HTERT RPE-1 (cell line): Measurements from ENCODE around the gene PPP1R7.
"Not testable (repeated sequence)": the region's sequence is repeated elsewhere in the genome, so short reads cannot be mapped to it uniquely, and the experiment has no call there.

Experiments used
- in situ Hi-C: fragments of 300-500 bp; cut with MboI; formaldehyde crosslinking; loops from 4 replicates; pipeline ENCODE4 v1.14.3; 2020; ENCODE audit warnings: low sequenced_read_pairs

Gene PPP1R7

DNA sequence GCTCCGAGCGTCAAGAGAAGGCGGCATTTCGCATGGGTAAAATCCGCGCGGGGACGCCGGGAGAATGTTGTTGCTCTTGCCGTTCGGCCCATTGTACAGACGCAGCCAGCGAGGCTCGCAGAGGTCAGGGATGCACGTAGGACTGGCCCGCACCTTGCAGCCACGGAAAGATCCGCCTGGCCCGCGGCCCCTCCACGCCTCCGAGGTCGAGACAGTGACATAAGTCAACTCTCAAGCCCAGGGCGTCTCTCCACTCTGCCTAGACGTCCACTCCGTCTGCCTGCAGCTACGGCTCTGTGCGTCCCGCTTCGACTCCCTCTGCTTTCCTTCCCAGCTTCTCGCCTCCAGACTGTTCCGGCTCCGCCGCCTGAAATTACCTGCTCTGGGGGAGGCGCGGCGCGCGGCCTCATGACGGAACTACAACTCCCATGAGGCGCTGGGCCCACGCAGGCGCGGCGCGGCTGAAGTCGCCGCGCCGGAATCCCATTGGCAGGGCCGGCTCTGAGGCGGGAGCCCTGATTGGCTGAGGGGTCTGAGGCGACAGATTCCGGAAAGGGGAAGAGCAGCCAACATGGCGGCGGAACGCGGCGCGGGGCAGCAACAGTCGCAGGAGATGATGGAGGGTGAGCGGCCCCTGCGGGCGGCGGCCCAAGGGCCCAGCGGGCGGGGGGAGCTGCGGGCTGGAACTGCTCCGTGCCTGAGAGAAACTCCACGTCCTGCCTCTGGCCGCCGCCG lies at the start of gene PPP1R7:
TSS of gene PPP1R7 (plus strand) at position 543 of the 735 bp plus-strand sequence. CDS start at position 572, 29 bp downstream.
- in situ Hi-C loops = no loop called here

GRCh38 chr2:241102239-241102803 lies 47.9 kb upstream of the PPP1R7 start, which contains the start of gene MTERF4:
MTERF4 (minus strand) TSS chr2:241102287; CDS start chr2:241102273, 14 bp downstream.
- in situ Hi-C loops = no loop called here

DNA sequence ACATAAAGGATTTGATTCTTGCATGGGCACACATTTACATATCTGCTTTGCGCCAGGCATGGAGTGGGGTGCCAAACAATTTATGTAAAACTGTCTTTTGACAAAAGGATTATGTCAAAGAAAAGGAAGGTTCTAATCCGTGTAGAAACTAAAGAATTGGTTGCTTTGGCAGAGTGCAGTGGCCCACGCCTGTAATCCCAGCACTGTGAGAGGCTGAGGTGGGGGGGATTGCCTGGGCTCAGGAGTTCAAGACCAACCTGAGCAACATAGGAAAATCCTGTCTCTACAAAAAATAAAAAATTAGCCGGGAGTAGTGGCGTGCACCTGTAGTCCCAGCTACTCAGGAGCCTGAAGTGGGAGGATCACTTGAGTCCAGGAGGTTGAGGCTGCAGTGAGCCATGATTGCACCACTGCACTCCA lies 47.1 kb upstream of the PPP1R7 start:
- in situ Hi-C loops = no loop called here

DNA sequence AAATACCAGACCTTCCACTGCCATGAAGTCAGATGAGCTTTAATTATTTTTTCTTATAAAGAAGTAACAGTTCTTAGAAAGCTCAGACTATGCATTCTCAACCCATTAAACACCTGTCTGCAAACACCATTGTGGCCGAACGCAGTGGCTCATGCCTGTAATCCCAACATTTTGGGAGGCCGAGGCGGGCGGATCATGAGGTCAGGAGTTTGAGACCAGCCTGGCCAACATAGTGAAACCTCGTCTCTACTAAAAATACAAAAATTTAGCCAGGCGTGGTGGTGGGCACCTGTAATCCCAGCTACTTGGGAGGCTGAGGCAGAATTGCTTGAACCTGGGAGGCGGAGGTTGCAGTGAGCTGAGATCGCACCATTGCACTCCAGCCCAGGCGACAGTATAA lies 45.7 kb upstream of the PPP1R7 start:
- in situ Hi-C loops = not testable (repeated sequence)

DNA sequence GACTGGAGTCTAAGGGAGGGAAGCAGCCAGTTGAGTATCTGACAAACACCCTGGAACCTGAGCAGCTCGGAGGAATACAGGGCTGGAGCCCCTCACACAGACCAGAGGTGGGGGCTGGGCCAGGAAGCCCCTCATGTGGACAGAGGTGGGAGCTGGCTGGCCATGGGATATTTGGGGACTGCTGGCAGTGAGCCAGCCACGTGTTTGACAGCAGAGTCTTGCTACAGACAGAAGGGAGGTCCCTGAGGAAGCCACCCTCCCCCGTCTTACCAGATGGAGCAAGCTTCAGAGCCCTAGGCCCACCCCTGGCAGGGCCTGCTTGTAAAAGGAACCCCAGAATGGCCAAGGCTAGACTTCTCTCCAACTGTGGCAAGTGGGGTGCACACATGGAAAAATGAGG lies 44.6 kb upstream of the PPP1R7 start:
- in situ Hi-C loops = no loop called here

- in situ Hi-C loops = no loop called here
Measured at GRCh38 chr2:241107031-241107783, 43.1 kb upstream of the PPP1R7 start.

GRCh38 chr2:241108271-241109209 lies 41.7 kb upstream of the PPP1R7 start:
- in situ Hi-C loops = no loop called here

DNA sequence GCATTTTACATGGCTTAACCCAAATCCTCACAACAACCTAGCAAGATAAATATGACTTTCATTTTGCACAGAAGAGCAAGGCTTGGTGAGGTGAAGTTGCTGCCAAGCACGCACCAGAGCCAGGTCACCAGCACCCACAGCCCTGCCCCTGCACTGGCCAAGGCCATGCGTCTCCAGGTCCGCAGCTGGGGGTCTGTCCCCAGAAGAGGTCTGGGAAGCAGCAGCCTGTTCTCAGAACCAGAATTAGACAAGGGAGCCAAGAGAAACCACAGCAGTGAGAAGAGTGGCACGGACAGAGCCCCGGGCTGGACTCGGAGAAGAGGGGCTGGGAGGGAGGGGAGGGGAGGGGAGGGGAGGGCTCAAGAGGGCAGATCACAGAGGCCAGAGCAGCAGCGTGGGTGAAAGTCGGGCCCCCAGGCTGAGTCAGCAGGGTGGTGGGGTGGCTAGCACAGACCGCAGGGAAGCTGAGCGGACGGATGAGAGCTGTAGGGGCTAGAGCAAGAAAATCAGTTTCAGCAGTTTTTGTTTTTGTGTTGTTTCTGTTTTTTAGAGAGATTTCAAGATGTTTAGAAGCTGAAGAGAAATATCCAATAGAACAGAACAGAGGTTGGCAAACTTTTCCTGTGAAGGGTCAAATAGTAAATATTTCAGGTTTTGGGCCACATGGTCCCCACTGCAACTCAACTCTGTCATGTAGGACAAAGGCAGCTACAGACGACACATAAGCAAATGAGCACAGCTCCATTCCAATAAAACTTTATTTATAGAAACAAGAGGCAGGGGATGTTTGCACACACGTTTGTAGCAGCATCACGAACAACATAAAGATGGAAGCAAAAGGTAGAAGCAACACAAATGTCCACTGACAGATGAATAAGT lies 40.8 kb upstream of the PPP1R7 start:
- in situ Hi-C loops = no loop called here

DNA sequence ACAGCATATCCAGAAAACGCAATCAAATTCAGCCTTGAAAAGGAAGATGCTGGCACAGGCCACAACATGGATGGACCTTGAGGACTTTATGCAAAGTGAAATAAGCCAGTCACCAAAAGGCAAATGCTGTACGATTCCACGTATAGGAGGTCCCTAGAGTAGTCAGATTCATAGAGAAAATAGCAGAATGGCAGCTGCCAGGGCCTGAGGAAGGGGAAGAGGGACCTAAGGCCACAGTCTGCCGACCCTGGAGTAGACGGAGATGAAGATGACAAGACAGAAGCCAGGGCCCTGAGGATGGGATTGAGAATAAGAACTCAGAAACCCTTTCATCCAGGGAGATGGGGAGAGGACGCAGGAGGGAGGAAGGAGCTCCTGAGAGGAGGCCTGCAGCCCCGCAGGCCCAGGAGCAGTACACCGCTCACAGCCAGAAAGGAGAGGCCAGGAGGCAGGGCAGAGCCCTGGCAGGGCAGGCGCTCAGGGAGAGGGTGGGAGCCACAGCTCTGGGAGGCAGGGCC lies 40.1 kb upstream of the PPP1R7 start:
- in situ Hi-C loops = no loop called here

DNA sequence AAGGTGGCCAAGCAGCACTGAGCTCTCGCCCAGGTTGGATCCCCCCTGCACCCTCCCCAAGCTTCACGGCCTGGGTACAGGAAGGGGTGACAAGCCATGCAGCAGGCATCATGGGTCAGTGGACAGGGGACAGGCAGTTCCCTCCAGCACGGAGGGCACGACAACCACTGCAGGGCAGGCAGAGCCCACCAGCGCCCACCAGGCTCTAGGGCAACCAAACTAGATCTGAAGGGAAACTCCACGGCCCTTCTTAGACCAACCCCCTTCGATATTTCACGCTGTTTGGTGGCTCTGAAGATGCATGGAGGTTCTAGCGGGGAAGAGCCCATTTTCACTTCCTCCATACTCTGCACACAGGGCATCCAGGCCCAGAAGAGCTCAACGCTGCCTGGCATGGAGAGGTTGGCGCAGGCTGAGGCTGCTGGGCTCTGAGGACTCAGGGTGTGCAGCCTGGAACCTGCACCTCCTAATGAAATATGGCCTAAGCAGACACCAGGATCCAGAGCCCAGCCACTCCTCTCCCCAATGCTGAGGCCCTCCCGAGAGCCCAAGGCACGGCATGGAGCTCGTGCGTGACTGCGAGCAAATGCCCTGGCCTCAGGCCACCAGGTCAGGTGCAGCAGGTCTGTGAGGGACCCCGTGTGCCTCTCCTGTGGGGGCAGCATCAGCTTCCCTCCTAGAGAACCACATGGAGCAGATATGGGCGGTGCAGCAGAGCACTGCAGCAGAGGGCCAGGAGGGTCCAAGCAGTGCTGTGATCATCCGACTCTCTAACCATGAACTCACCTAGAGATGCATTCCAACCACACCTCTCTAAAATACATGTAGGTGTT lies 39.4 kb upstream of the PPP1R7 start:
- in situ Hi-C loops = no loop called here

DNA sequence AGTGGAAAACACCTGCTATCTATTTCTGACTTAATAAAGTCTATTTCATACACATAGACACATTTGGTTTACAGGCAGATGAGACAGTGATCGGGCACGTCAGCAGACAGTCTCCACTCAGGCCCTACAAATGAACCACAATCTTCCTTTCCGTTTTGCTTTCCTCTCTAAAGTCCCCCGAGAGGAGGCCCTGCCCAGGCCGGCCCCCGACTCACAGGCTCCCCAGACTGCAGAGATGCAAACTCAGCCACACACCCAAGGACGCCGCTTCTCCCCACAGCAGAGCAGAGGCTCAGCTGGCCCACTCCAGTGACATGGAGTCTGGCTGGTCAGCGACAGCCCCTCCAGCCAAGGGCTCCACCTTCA lies 38.8 kb upstream of the PPP1R7 start:
- in situ Hi-C loops = no loop called here

- in situ Hi-C loops = no loop called here
Measured at GRCh38 chr2:241112046-241112445, 38.2 kb upstream of the PPP1R7 start.

DNA sequence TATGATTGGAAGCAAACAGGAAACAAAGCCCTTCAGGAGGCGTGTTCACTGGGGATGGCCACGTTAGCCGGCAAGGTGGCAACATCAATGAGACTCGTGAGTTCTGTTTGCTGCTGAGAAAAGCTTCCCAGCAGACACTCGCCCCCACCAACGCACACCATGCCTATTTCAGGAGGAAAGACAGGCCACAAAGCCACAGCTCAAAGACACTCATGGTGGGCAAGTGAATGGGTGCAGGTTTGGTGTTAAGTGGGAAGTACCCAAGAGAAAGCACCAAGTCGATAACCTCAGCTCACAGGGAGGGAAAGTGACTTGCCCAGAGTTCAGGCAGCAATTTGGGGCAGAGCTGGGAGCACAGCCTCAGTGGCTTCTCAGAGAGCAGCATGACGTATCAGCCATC lies 37.7 kb upstream of the PPP1R7 start:
- in situ Hi-C loops = no loop called here

DNA sequence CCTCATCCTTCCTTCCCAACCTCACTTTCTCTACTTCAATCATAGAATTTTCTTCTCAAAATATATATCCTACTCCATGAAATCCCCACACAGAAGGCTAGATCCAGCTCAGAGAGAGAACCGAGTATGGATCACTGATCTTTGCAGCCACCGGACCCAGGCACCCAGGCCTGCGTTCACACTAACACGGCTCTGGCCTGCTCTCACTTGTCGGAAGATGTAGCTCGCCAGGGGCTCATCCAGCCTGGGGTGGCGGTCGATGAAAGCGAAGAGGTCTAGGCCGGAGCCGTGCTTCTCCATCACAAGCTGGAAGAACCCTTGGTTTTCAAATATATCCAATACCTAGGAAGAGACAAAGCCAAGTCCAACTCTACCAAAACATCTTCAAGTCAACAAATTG lies 35.4 kb upstream of the PPP1R7 start:
- in situ Hi-C loops = no loop called here

GRCh38 chr2:241115361-241115760 lies 34.9 kb upstream of the PPP1R7 start:
- in situ Hi-C loops = no loop called here

GRCh38 chr2:241116606-241117560 lies 33.4 kb upstream of the PPP1R7 start:
- in situ Hi-C loops = no loop called here

- in situ Hi-C loops = no loop called here
Measured at GRCh38 chr2:241118737-241119505, 31.3 kb upstream of the PPP1R7 start.
